HG03575 (cell line): ENCODE measurements around the gene FAM131A.

Experiments used
- ATAC-seq: cut with Tn5 transposase; IDR thresholded peaks from one replicate; pipeline ENCODE4 v1.9.1; 2021; ENCODE audit not compliant: unreplicated experiment, insufficient number of reproducible peaks, low FRiP score; ENCODE audit errors: extremely low read depth

The FAM131A gene

GRCh38 chr3:184383033-184383740 lies 45.8 kb downstream of the FAM131A start:
- no peak for ATAC-seq

DNA sequence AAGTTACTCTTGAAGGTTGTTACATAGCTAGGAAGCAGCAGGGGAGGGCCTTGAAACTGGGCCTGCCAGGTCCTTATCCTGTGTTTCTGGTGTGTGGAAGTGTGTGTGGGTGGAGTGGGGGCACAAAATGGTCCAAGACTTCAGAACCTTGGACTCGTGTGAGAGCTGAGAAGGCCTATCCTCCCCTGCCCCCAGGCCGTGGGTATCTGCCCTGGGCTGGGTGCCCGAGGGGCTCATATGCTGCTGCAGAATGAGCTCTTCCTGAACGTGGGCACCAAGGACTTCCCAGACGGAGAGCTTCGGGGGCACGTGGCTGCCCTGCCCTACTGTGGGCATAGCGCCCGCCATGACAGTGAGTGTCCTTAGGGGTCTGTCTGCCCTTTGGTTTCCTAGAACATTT lies 46.9 kb downstream of the FAM131A start:
- ATAC-seq = no peak

- ATAC-seq = no peak
These were observed 47.5 kb downstream of the FAM131A start for GRCh38 chr3:184384856-184385422.

DNA sequence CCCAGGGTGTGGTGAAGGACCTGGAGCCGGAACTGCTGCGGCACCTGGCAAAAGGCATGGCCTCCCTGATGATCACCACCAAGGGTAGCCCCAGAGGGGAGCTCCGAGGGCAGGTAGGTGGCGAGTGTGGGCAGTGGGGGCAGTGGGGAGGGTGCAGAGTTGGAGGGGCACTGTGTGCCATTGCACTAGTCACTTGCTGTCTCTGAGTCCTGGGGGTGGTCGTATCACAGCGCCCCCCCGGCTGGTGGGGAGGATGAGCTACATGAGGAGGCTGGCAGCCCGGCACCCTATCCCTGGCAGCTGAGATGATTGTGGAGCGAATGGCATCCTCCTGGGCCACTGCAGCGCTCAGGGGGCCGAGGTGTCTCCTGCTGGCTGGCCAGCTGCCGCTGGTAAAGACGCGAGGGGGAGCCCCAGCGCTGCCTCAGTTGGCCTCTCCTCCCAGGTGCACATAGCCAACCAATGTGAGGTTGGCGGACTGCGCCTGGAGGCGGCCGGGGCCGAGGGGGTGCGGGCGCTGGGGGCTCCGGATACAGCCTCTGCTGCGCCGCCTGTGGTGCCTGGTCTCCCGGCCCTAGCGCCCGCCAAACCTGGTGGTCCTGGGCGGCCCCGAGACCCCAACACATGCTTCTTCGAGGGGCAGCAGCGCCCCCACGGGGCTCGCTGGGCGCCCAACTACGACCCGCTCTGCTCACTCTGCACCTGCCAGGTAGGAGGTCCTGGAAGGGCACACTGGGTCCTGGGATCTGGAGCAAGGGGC lies 48.8 kb downstream of the FAM131A start:
- no peak for ATAC-seq

GRCh38 chr3:184387174-184387714 lies 49.8 kb downstream of the FAM131A start:
- no peak for ATAC-seq

- ATAC-seq = no peak
These were observed 51.0 kb downstream of the FAM131A start for GRCh38 chr3:184388164-184388935.

- ATAC-seq = no peak
These were observed 51.5 kb downstream of the FAM131A start for GRCh38 chr3:184388936-184389230.

GRCh38 chr3:184389384-184389783 lies 52.0 kb downstream of the FAM131A start:
- no peak for ATAC-seq

GRCh38 chr3:184389935-184390528 lies 52.6 kb downstream of the FAM131A start:
- no peak for ATAC-seq

- no peak for ATAC-seq
These were observed 53.9 kb downstream of the FAM131A start for GRCh38 chr3:184391266-184391665.

DNA sequence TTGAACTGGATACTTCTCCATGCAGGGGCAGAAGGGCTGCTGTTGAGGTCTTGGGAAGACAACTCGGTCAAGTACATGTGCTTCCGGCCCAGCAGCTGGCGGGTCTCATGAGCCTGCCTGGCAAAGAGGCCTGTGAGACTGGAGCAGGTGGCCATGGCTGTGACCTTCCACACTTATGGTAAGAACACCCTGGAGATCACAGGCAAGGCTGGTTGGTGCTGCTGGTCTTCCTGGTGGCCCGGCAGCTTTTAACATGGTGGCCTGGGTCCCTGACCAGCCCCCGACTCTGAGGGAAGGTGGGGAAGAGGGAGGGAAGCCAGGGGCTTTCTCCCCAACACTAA lies 57.9 kb downstream of the FAM131A start:
- no peak for ATAC-seq
